H1 (cell line): Measurements from ENCODE around the gene PTPRD. TPM values are rescaled to one million over a fixed set of nuclear protein-coding genes. Genes with fewer than 3 reads are reported as not detected.

Experiments used
- CTCF ChIA-PET: fragments of 300-600 bp; sonication (Branson Sonifier 250); formaldehyde crosslinking; loops from one replicate; lab custom pipeline; 2021; ENCODE audit not compliant: partially characterized antibody; lab: Charles Lee
- POLR2A ChIA-PET: fragments of 300-600 bp; sonication (Branson Sonifier 250); formaldehyde crosslinking; loops from one replicate; lab custom pipeline; 2021; ENCODE audit warnings: inconsistent platforms; ENCODE audit not compliant: partially characterized antibody; lab: Charles Lee
- DNase-seq, 2 experiments: peaks; one replicate each; pipeline versions ENCODE4 v3.0.0 to v3.0.0-alpha.2; 2010 to 2022; ENCODE audit warnings: low spot score in 2 of 2, low read depth in 1 of 2, mixed read lengths in 1 of 2
- FAIRE-seq: peaks from 2 replicates; lab custom pipeline; 2011; peaks lifted over from hg19 to GRCh38; lab: Jason Lieb, UNC
- H2AFZ ChIP-seq: 2 replicates; pipeline ENCODE4 v1.8.1; 2012; ENCODE audit warnings: low read length, inconsistent platforms
- H2AK5ac ChIP-seq: 2 replicates; pipeline ENCODE4 v1.6.1; 2013; ENCODE audit warnings: low read depth, low read length
- H2BK120ac ChIP-seq: replicated peaks from 2 replicates; pipeline ENCODE3; 2013; ENCODE audit warnings: low read depth, low read length, inconsistent platforms
- H2BK12ac ChIP-seq: 2 replicates; pipeline ENCODE4 v1.6.1; 2013; ENCODE audit warnings: low read depth, low read length
- H2BK15ac ChIP-seq: 2 replicates; pipeline ENCODE4 v1.6.1; 2013; ENCODE audit warnings: low read length
- H2BK20ac ChIP-seq: 2 replicates; pipeline ENCODE4 v1.6.1; 2013; ENCODE audit warnings: low read length
- H2BK5ac ChIP-seq: 2 replicates; pipeline ENCODE4 v1.6.1; 2013; ENCODE audit warnings: low read depth, low read length
- H3K14ac ChIP-seq: 2 replicates; pipeline ENCODE4 v1.6.1; 2013; ENCODE audit warnings: inconsistent platforms; ENCODE audit not compliant: insufficient read length
- H3K18ac ChIP-seq: 2 replicates; pipeline ENCODE4 v1.6.1; 2013; ENCODE audit warnings: low read length; ENCODE audit errors: extremely low read depth
- H3K23ac ChIP-seq: 2 replicates; pipeline ENCODE4 v1.6.1; 2013; ENCODE audit warnings: inconsistent platforms; ENCODE audit not compliant: insufficient read length
- H3K23me2 ChIP-seq: 2 replicates; pipeline ENCODE4 v1.6.1; 2013; ENCODE audit warnings: low read depth, low read length
- H3K27ac ChIP-seq: 2 replicates; pipeline ENCODE4 v1.6.1; 2011; ENCODE audit warnings: low read depth, low read length, inconsistent platforms
- H3K27me3 ChIP-seq, 4 experiments: replicated peaks in 1 of 4; 1 replicate in 1 of 4; 2 replicates in 3 of 4; pipeline versions ENCODE4 v1.6.1 to v1.8.1; 2011 to 2013; ENCODE audit warnings: low read length in 3 of 4, mild to moderate bottlenecking in 3 of 4, inconsistent platforms in 2 of 4, mixed read lengths in 2 of 4, moderate library complexity in 1 of 4; ENCODE audit not compliant: control insufficient read depth in 3 of 4, insufficient read depth in 3 of 4; ENCODE audit errors: extremely low read depth in 1 of 4
- H3K36me3 ChIP-seq, 4 experiments: 2 replicates each; pipeline versions ENCODE4 v1.6.1 to v1.8.1; 2011 to 2013; ENCODE audit warnings: mild to moderate bottlenecking in 4 of 4, low read length in 3 of 4, moderate library complexity in 2 of 4, control low read depth in 1 of 4, inconsistent platforms in 1 of 4; ENCODE audit not compliant: insufficient read depth in 4 of 4, control insufficient read depth in 2 of 4
- H3K4ac ChIP-seq: replicated peaks from 2 replicates; pipeline ENCODE3; 2013; ENCODE audit warnings: low read length, low read depth, mixed read lengths, inconsistent platforms; ENCODE audit not compliant: insufficient read length
- H3K4me1 ChIP-seq, 4 experiments: replicated peaks in 1 of 4; 1 replicate in 1 of 4; 2 replicates in 3 of 4; pipeline versions ENCODE4 v1.6.1 to v1.8.1; 2011 to 2013; ENCODE audit warnings: low read length in 3 of 4, inconsistent platforms in 2 of 4, mixed read lengths in 1 of 4; ENCODE audit not compliant: insufficient read depth in 4 of 4, control insufficient read depth in 3 of 4
- H3K4me2 ChIP-seq, 2 experiments: 2 replicates each; pipeline versions ENCODE4 v1.6.1 to v1.8.1; 2011 to 2013; ENCODE audit warnings: low read depth in 2 of 2, low read length in 2 of 2, control low read depth in 1 of 2, inconsistent platforms in 1 of 2, mild to moderate bottlenecking in 1 of 2; ENCODE audit not compliant: insufficient read depth in 1 of 2
- H3K4me3 ChIP-seq, 4 experiments: fragments of 200-600, 300-600 bp in 1 of 4; sonication (generic), shearing (Covaris generic), sonication (Bioruptor Twin) in 1 of 4; 2 replicates each; pipeline versions ENCODE4 v1.5.1 to v1.8.1; 2011 to 2016; ENCODE audit warnings: low read length in 4 of 4, low read depth in 3 of 4, control low read depth in 2 of 4, inconsistent platforms in 2 of 4, mild to moderate bottlenecking in 2 of 4, mixed read lengths in 1 of 4, moderate library complexity in 1 of 4; ENCODE audit not compliant: insufficient read depth in 2 of 4; ENCODE audit errors: extremely low read depth in 1 of 4
- H3K56ac ChIP-seq: replicated peaks from 2 replicates; pipeline ENCODE3; 2013; ENCODE audit warnings: low read depth, mild to moderate bottlenecking, mixed read lengths, low read length, inconsistent platforms; ENCODE audit not compliant: insufficient read length
- H3K79me1 ChIP-seq: 2 replicates; pipeline ENCODE4 v1.6.1; 2013; ENCODE audit warnings: low read depth, low read length, control low read depth
- H3K79me2 ChIP-seq, 2 experiments: 2 replicates each; pipeline versions ENCODE4 v1.6.1 to v1.8.1; 2012 to 2013; ENCODE audit warnings: low read length in 2 of 2, mild to moderate bottlenecking in 2 of 2, inconsistent platforms in 1 of 2; ENCODE audit not compliant: insufficient read depth in 2 of 2, control insufficient read depth in 1 of 2
- H3K9ac ChIP-seq, 4 experiments: replicated peaks in 1 of 4; 1 replicate in 1 of 4; 2 replicates in 3 of 4; pipeline versions ENCODE4 v1.6.1 to v1.8.1; 2011 to 2013; ENCODE audit warnings: low read depth in 3 of 4, low read length in 3 of 4, control low read depth in 2 of 4, mild to moderate bottlenecking in 2 of 4, moderate library complexity in 2 of 4, inconsistent platforms in 1 of 4; ENCODE audit errors: extremely low read depth in 1 of 4
- H3K9me3 ChIP-seq, 2 experiments: 2 replicates each; pipeline versions ENCODE4 v1.6.1 to v1.8.1; 2012 to 2013; ENCODE audit warnings: mild to moderate bottlenecking in 2 of 2, moderate library complexity in 2 of 2, control low read depth in 1 of 2, inconsistent platforms in 1 of 2, low read depth in 1 of 2, low read length in 1 of 2, mixed read lengths in 1 of 2; ENCODE audit not compliant: insufficient read depth in 2 of 2
- H4K20me1 ChIP-seq, 2 experiments: replicated peaks in 1 of 2; 2 replicates each; pipeline versions ENCODE3 to v1.8.1; 2011 to 2013; ENCODE audit warnings: inconsistent platforms in 2 of 2, low read length in 2 of 2, mild to moderate bottlenecking in 1 of 2; ENCODE audit not compliant: insufficient read depth in 2 of 2, control insufficient read depth in 1 of 2
- H4K5ac ChIP-seq: 2 replicates; pipeline ENCODE4 v1.6.1; 2013; ENCODE audit warnings: low read length, low read depth, mixed read lengths, inconsistent platforms; ENCODE audit not compliant: insufficient read length
- H4K8ac ChIP-seq: 2 replicates; pipeline ENCODE4 v1.8.0; 2013; ENCODE audit warnings: mild to moderate bottlenecking, moderate library complexity, low read length, inconsistent platforms; ENCODE audit not compliant: insufficient read depth; ENCODE audit errors: extremely low read depth
- H4K91ac ChIP-seq: replicated peaks from 2 replicates; pipeline ENCODE3; 2013; ENCODE audit warnings: low read length, mixed read lengths, inconsistent platforms; ENCODE audit not compliant: insufficient read length
- CBX8 ChIP-seq: fragments of 300-800, 300-1000 bp; sonication (generic); IDR thresholded peaks from 2 replicates; pipeline ENCODE4 v1.7.1; 2016; ENCODE audit warnings: low read depth, low read length, borderline replicate concordance
- GTF2F1 ChIP-seq: IDR thresholded peaks from 2 replicates; pipeline ENCODE4 v1.6.1; 2012; ENCODE audit warnings: low read depth, low read length, improper control_type of control experiment, borderline replicate concordance
- HDAC6 ChIP-seq: IDR thresholded peaks from one replicate; pipeline ENCODE4 v1.7.1; 2012; ENCODE audit warnings: low read depth, mild to moderate bottlenecking, inconsistent platforms, low read length, moderate library complexity
- KDM5A ChIP-seq: fragments of 200-600 bp; IDR thresholded peaks from 2 replicates; pipeline ENCODE4 v1.7.1; 2012; ENCODE audit warnings: mild to moderate bottlenecking, low read length, inconsistent platforms, mixed read lengths
- MAFK ChIP-seq: IDR thresholded peaks from 2 replicates; pipeline ENCODE4 v1.6.1; 2012; ENCODE audit warnings: low read depth, mild to moderate bottlenecking, improper control_type of control experiment, low read length
- NANOG ChIP-seq: IDR thresholded peaks from 2 replicates; pipeline ENCODE4 v1.6.1; 2011; ENCODE audit warnings: low read length, low read depth, mild to moderate bottlenecking, inconsistent platforms; ENCODE audit not compliant: insufficient read depth, poor library complexity, severe bottlenecking
- POLR2A ChIP-seq, 2 experiments: IDR thresholded peaks; 1 replicate in 1 of 2; 2 replicates in 1 of 2; pipeline ENCODE4 v1.6.1; 2011; ENCODE audit warnings: low read depth in 2 of 2, low read length in 2 of 2, mild to moderate bottlenecking in 2 of 2; ENCODE audit errors: control extremely low read depth in 1 of 2
- TBP ChIP-seq: IDR thresholded peaks from 2 replicates; pipeline ENCODE4 v1.6.1; 2011; ENCODE audit warnings: low read depth, low read length, improper control_type of control experiment
- ZNF274 ChIP-seq: IDR thresholded peaks from 2 replicates; pipeline ENCODE4 v1.7.0; 2012; ENCODE audit warnings: low read length, borderline replicate concordance; ENCODE audit errors: extremely low read depth
- WGBS, 2 experiments: shearing (Covaris generic) in 1 of 2; methylation state at CpG; one replicate each; pipeline versions ENCODE4 v1.1.6 to v1.1.7; 2013 to 2015; ENCODE audit warnings: low lambda C conversion rate in 2 of 2, mixed read lengths in 2 of 2, inconsistent platforms in 1 of 2, low coverage in 1 of 2, missing lambda C conversion rate in 1 of 2; ENCODE audit not compliant: insufficient replicate concordance in 2 of 2, insufficient coverage in 1 of 2, insufficient read length in 1 of 2; ENCODE audit errors: extremely low coverage in 1 of 2, missing lambda C conversion rate in 1 of 2; 5-methylcytosine and 5-hydroxymethylcytosine counted together
- polyA plus RNA-seq, 7 experiments: library from polyadenylated mRNA; depleted of rRNA in 3 of 7; stranded (reverse) in 5 of 7; unstranded in 2 of 7; fragments of >200 nt in 5 of 7; fragments of 200-250 nt in 2 of 7; gene quantifications; 1 replicate in 5 of 7; 2 replicates in 1 of 7; 4 replicates in 1 of 7; pipeline versions ENCODE4 v1.2.1 to v1.2.3, GENCODE V29; 2011 to 2013; ENCODE audit warnings: missing spikeins in 2 of 7, mixed read lengths in 2 of 7
- total RNA-seq: library from RNA; stranded (reverse); fragmentation: NEBNext Ultra II Directional; extraction: Animal tissue kit (Norgen Biotek cat#: 25700); gene quantifications from 2 replicates; pipeline ENCODE4 v1.2.1, GENCODE V29; 2021

The PTPRD gene
- total and polyA plus RNA-seq, 2 of the 8 experiments (the other 6 are each of a cell fraction or from before 2014, with no cell fraction given): 17.2 to 77.0 TPM

DNA sequence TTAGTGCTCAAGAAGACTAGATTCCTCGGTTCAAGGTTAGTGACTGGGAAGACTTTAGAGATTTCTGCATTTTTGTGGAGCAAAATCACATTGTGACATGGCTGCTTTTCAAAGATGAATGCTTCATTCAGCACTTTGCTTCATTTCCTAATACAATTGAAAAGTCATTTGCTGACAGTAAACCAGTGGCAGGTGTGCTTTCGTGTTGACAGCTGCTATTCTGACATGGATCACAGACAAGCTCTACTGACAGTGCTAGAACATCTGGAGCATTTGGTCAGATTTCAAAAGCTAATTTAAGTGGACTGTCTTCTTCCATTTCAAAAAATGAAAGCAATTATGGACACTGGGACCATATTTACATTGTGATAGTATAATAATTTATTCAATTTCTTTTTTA lies 1060.1 kb downstream of the PTPRD start:
- peak overlapping the region; percentile 49; the same call in 1 of the 2 replicates for H2BK15ac ChIP-seq
- no peak overlapping the region for H2AK5ac ChIP-seq
- H3K18ac ChIP-seq: no peak overlapping the region
- no peak overlapping the region for H2AFZ ChIP-seq
- H4K20me1 ChIP-seq: no peaks in the 10 kb centered on the region
- peak overlapping the region; percentile 2 for H2BK120ac ChIP-seq
- no peak overlapping the region for H4K91ac ChIP-seq
- H3K79me1 ChIP-seq: no peaks in the 10 kb centered on the region
- DNase-seq: no peak
- H2BK5ac ChIP-seq: no peak overlapping the region
- H3K27ac ChIP-seq: no peak overlapping the region
- H3K27me3 ChIP-seq: no peaks in the 10 kb centered on the region
- H4K5ac ChIP-seq: no peak overlapping the region
- H3K9ac ChIP-seq: no peak overlapping the region
- no peak overlapping the region for H3K4me2 ChIP-seq
- no peaks in the 10 kb centered on the region for H3K36me3 ChIP-seq
- no peak overlapping the region for H4K8ac ChIP-seq
- no peak overlapping the region for H3K14ac ChIP-seq
- no peak overlapping the region for H3K23ac ChIP-seq
- H3K23me2 ChIP-seq: no peaks in the 10 kb centered on the region
- H3K79me2 ChIP-seq: no peaks in the 10 kb centered on the region
- 83% methylated on average over 2 of the region's 2 CpGs; no CpG with 5 or more reads in 1 of the 2 experiments for WGBS, 2 experiments
- H3K56ac ChIP-seq: no peak overlapping the region
- H3K9me3 ChIP-seq: no peaks in the 10 kb centered on the region
- ChIA-PET CTCF (no interaction called here), POLR2A (no interaction called here)
- TF ChIP-seq KDM5A (no peak), ZNF274 (no peak), POLR2A (IDR thresholded peaks at IDR 0.05; ENCODE audit: control extremely low read depth in 1 of 2, low read depth in 2 of 2, low read length in 2 of 2) (no peak), TBP (no peak), MAFK (no peak), NANOG (no peak), CBX8 (no peak), GTF2F1 (no peak), HDAC6 (no peak)
- no peak for FAIRE-seq
- H3K4ac ChIP-seq: no peak overlapping the region
- H3K4me1 ChIP-seq: peaks cover 0 to 7% (median 2%) of the 10 kb centered on the region in 4 experiments; a peak in 4 of 7 replicates
- 0 out of 2 replicates have a peak overlapping the region, but pooled peaks have one; percentile 29 for H2BK20ac ChIP-seq
- no peak overlapping the region for H3K4me3 ChIP-seq
- H2BK12ac ChIP-seq: no peak overlapping the region
